Astrocyte (in vitro differentiated cells and primary cell): ENCODE results near the gene BBX.

ENCODE experiments used
- CTCF ChIP-seq: IDR thresholded peaks from 2 replicates; pipeline ENCODE4 v1.5.1; 2011; ENCODE audit warnings: low read depth, mild to moderate bottlenecking, inconsistent platforms, low read length, moderate library complexity; ENCODE audit not compliant: insufficient read depth
- EZH2 ChIP-seq: IDR thresholded peaks from 2 replicates; pipeline ENCODE4 v1.6.1; 2012; ENCODE audit warnings: mild to moderate bottlenecking, low read length, inconsistent platforms; ENCODE audit not compliant: insufficient read depth

GRCh38 chr3:107798381-107798780 lies 275.6 kb downstream of the BBX start:
- TF ChIP-seq CTCF, result no peak
- no peak for TF ChIP-seq EZH2
